Measurements from ENCODE around the gene SNF8.

The SNF8 gene

DNA sequence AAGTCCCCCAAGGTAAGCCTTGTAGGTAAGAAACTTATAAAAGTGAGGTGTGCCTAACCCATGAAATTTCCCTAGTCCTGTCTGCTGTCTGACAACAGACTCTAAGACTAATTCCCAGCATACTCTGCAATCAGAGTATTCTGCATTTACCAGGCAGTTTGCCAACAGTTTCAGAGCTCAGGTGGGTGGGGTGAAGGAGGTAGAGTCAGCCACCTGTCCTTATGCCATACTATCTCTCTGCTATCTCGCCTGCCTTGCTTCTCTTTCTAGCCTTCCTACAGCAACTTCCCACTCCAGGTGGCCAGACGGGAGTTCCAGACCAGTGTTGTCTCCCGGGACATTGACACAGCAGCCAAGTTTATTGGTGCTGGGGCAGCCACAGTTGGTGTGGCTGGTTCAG is 49.8 kb downstream of the SNF8 start:
- DNase-seq (ENCODE audit: low read depth) = no peak
- H3K4me3 ChIP-seq (ENCODE audit: low read depth, low read length) = no peak overlapping the region

- DNase-seq (ENCODE audit: low read depth) = no peak
- H3K4me3 ChIP-seq (ENCODE audit: low read depth, low read length) = peak overlapping the region; percentile 99
These were observed 50.8 kb downstream of the SNF8 start for GRCh38 chr17:48893646-48894508.

DNA sequence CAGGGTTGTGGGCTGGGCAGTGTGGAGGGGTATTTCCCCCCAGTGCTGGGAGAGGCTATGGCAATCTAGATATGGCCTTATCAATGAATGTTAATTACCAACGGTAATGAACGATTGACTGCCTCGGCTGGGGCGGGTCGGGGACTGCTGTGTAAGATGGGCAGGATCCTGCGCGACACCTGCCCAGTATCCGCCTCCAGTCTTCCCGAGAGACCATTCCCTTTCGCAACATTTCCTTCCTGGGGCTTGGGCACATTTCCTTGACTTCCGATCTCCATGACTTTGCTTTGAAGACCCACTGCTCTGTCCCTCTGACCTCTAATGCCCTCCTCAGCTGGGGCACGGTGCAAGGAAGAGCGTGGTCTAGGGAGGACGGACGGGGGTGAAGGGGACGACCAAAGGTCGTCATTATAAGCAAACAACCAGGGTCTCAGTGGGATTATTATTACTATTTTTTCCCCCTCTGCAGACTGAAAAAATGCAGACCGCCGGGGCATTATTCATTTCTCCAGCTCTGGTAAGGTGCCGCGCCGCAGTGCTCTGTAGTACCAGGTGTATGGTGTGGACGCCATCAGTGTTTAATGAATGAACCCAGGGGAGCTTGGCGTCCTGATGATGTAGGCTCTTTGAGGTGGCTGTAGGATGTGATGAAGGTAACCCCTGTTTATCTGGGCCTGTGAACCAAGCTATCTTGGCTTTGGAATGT is 51.5 kb downstream of the SNF8 start:
- DNase-seq (ENCODE audit: low read depth) = no peak
- H3K4me3 ChIP-seq (ENCODE audit: low read depth, low read length) = peak overlapping the region; percentile 99

DNA sequence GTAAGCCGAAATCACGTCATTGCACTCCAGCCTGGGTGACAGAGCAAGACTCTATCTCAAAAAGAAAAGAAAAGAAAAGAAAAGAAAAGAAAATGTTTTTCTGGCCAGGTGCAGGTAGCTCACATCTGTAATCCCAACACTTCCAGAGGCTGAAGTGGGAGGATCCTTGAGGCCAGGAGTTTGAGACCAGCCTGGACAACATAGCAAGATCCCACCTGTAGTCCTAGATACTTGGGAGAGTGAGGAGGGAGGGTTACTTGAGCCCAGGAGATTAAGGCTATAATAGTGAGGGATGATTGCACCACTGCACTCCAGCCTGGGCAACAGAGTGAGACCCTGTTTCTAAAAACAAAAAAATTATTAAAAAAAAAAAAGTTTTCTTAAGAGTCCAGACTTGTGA is 54.6 kb downstream of the SNF8 start:
- DNase-seq (ENCODE audit: low read depth) = no peak
- H3K4me3 ChIP-seq (ENCODE audit: low read depth, low read length) = no peak overlapping the region

- DNase-seq (ENCODE audit: low read depth) = no peak
- H3K4me3 ChIP-seq (ENCODE audit: low read depth, low read length) = no peak overlapping the region
These were observed 61.5 kb downstream of the SNF8 start for GRCh38 chr17:48883171-48883570.

GRCh38 chr17:48882272-48882671 is 62.4 kb downstream of the SNF8 start:
- H3K4me3 ChIP-seq (ENCODE audit: low read depth, low read length) = no peak overlapping the region
- no peak for DNase-seq (ENCODE audit: low read depth)

All from skeletal muscle cell (primary cell).